Kidney epithelial cell (primary cell): Measurements from ENCODE around the gene FAM229A. TPM values are rescaled to one million over a fixed set of nuclear protein-coding genes. Genes with fewer than 3 reads are reported as not detected.

Experiments
- DNase-seq: peaks from one replicate; pipeline ENCODE4 v3.0.0-alpha.2; 2010; ENCODE audit warnings: low read depth
- H3K27me3 ChIP-seq: 2 replicates; pipeline ENCODE4 v1.6.0; 2011; ENCODE audit warnings: low read length; ENCODE audit not compliant: control insufficient read depth, insufficient read depth
- H3K36me3 ChIP-seq: 2 replicates; pipeline ENCODE4 v1.5.1; 2011; ENCODE audit warnings: low read length; ENCODE audit not compliant: control insufficient read depth, insufficient read depth
- H3K4me3 ChIP-seq: 2 replicates; pipeline ENCODE4 v1.5.1; 2011; ENCODE audit warnings: low read depth, mild to moderate bottlenecking, control low read depth, low read length
- CTCF ChIP-seq: IDR thresholded peaks from 2 replicates; pipeline ENCODE4 v1.5.1; 2011; ENCODE audit warnings: mild to moderate bottlenecking, moderate library complexity, low read length, control low read depth, inconsistent platforms; ENCODE audit not compliant: insufficient read depth, poor library complexity, severe bottlenecking
- total RNA-seq: library from RNA; depleted of rRNA; stranded (reverse); fragments of >200 nt; gene quantifications from 2 replicates; pipeline ENCODE4 v1.2.3, GENCODE V29; 2015

FAM229A gene
- total RNA-seq, 1 donor from 2014 or later, result 7.5 TPM

DNA sequence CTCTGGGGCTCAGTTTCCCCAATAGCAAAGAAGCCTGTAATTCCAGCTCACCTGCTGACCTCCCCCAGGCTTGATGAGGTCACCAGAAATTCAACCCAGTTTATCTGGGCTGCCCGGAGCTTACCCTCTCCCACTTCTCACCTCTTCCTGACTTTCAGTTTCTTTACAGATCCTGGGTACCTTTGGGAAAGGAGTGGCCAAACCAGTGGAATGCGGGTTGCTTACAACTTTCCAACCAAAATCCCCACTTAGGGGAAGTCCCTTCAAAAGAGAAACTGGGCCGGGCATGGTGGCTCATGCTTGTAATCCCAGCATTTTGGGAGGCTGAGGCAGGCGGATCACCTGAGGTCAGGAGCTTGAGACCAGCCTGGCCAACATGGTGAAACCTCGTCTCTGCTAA is 20.3 kb downstream of the FAM229A start:
- no peak overlapping the region for H3K4me3 ChIP-seq
- DNase-seq, result no peak
- no peaks in the 10 kb centered on the region for H3K36me3 ChIP-seq
- no peak for TF ChIP-seq CTCF
- H3K27me3 ChIP-seq, result no peaks in the 10 kb centered on the region

- no peak for TF ChIP-seq CTCF
- H3K27me3 ChIP-seq, result no peaks in the 10 kb centered on the region
- no peak for DNase-seq
- no peak overlapping the region for H3K4me3 ChIP-seq
- no peaks in the 10 kb centered on the region for H3K36me3 ChIP-seq
Observed at GRCh38 chr1:32341186-32341757, 21.0 kb downstream of the FAM229A start.

DNA sequence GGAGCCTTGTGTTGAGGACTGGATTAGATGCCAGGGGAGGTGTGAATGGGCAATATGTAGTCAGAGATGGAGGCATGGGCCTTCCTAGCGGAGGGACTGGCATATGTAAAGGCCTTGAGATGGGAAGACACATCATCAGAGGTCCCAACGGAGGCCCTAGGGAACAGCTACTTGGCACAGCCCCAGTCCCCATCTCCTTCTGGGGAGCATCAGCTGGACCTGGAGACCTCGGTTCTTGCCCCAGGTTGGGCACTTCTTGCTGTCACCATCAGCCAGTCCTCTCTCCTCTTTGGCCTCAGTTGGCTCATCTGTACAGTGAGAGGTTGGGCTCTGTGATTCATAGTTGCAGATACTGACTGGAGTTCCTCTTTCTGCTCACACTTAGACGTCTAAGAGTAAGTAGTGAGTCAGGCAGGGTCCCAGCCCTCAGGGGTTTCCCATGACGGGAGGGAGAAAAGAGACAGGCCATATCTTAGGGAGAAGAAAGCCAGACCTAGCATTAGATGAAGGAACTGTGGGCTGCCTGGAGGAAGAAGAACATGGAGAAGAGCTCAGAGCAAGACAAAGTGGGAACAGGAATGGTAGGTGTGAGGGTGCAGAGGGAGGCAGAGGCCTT is 22.8 kb downstream of the FAM229A start:
- Histone ChIP-seq H3K27me3 (no peaks in the 10 kb centered on the region), H3K36me3 (no peaks in the 10 kb centered on the region), H3K4me3 (no peak overlapping the region)
- no peak for DNase-seq
- no peak for TF ChIP-seq CTCF

DNA sequence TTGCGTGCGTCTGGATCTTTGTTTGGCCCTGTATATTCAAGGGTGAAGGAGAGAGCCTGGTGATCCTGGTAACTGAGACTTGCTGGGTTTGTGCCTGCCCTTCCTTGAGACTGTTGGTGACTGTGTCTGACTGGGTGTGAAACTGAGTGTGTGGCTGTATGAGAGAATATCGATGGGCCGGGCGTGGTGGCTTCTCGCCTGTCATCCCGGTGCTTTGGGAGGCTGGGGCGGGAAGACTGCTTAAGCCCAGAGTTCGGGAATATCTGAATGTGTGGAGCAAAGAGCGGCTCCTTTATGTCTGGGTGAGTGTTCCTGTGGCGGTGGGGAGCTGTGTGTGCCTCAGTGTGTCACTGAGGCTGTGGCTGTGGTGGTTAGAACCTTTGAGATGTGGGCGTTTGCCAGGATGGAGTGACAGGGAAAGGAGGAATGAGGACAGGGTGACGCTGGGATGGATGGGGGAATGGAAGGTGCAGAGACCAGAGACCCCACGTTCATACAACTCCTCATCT is 23.6 kb downstream of the FAM229A start:
- Histone ChIP-seq H3K36me3 (no peaks in the 10 kb centered on the region), H3K27me3 (no peaks in the 10 kb centered on the region), H3K4me3 (no peak overlapping the region)
- DNase-seq, result no peak
- no peak for TF ChIP-seq CTCF

DNA sequence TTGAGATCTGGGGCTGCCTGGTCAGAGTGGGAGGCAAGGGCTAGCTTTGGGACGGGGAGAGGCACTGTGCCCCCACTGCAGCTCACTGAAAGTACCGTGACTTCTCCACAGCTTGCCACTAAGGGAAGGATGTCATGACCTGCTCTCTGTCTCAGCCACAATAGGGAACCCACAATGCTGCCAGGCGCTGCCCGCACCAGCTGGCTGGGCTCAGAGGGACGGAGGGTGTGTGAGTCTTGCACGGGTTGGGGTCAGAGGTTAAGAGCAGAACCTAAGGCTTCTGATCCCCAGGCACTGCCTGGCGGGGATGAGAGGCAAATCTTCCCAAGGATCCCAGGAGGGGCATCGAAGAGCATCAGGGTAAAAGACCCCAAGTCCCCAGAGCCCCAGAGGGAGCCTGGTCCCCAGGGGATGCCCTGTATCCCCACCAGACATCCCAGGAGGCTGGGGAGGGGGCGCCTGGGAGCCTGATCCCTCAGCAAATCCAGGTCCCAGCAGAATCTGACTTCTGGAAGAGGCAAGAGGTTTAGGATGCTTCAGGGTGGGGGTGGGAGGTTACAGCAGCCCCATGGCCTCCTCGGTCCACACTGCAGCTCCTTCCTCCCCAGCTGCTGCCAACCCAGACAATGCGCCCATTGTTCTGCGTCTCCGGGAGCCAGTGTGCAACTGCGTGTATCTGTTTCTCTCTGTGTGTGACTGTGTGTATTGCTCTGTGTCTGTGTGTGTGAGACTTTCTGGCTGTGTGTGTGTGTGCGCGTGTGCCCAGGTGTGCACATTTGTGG is 24.2 kb downstream of the FAM229A start:
- no peak overlapping the region for H3K4me3 ChIP-seq
- DNase-seq, result no peak
- no peaks in the 10 kb centered on the region for H3K27me3 ChIP-seq
- no peaks in the 10 kb centered on the region for H3K36me3 ChIP-seq
- TF ChIP-seq CTCF, result no peak
